ENCODE results near the gene LRP11.
"Not testable (repeated sequence)": the region's sequence is repeated elsewhere in the genome, so short reads cannot be mapped to it uniquely, and the experiment has no call there.

Gene LRP11

DNA sequence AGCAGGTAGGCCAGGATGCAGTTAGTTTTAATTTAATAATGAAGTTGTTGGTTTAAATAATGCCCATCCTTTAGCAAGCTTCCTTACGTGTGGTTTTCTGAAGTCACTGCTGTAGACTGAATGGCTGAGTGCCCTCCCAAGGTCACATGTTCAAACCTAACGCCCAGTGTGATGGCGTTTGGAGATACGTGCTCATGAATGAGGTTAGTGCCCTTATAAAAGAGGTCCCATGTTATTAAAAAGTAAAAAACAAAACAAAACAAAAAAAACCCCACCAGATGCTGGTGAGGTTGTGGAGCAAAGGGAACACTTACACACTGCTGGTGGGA lies 16.3 kb downstream of the LRP11 start:
- TF ChIP-seq, protein P1, sequence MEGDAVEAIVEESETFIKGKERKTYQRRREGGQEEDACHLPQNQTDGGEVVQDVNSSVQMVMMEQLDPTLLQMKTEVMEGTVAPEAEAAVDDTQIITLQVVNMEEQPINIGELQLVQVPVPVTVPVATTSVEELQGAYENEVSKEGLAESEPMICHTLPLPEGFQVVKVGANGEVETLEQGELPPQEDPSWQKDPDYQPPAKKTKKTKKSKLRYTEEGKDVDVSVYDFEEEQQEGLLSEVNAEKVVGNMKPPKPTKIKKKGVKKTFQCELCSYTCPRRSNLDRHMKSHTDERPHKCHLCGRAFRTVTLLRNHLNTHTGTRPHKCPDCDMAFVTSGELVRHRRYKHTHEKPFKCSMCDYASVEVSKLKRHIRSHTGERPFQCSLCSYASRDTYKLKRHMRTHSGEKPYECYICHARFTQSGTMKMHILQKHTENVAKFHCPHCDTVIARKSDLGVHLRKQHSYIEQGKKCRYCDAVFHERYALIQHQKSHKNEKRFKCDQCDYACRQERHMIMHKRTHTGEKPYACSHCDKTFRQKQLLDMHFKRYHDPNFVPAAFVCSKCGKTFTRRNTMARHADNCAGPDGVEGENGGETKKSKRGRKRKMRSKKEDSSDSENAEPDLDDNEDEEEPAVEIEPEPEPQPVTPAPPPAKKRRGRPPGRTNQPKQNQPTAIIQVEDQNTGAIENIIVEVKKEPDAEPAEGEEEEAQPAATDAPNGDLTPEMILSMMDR (IDR thresholded peaks at IDR 0.05; ENCODE audit: extremely low read depth, insufficient read depth, missing control alignments) = no peak
- DNase-seq (ENCODE audit: low spot score) = no peak
- in situ Hi-C loops (cut with MboI; ENCODE audit: low pct_unique_long_range_greater_than_20kb, low sequenced_read_pairs, unreplicated experiment) = no loop called here

DNA sequence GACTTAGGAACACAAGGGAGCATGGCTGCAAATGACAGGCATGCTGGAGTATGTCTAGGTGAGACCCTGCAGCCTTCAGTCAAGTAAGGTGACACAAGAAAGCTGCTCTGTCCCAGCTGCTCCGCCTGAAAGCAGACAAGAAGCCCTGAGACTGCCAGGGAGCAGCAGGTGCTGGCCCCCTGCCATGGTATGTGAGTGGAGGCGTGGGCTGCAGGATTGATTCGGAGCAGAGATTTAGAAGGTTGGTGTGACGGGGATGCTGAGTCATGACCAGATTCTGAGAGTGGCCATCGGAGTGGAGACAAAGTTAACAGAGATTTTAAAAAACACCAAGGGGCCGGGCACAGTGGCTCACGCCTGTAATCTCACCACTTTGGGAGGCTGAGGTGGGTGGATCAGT lies 17.8 kb downstream of the LRP11 start:
- in situ Hi-C loops (cut with MboI; ENCODE audit: low pct_unique_long_range_greater_than_20kb, low sequenced_read_pairs, unreplicated experiment) = no loop called here
- DNase-seq (ENCODE audit: low spot score) = no peak
- TF ChIP-seq, protein P1 (IDR thresholded peaks at IDR 0.05; ENCODE audit: extremely low read depth, insufficient read depth, missing control alignments) = no peak

DNA sequence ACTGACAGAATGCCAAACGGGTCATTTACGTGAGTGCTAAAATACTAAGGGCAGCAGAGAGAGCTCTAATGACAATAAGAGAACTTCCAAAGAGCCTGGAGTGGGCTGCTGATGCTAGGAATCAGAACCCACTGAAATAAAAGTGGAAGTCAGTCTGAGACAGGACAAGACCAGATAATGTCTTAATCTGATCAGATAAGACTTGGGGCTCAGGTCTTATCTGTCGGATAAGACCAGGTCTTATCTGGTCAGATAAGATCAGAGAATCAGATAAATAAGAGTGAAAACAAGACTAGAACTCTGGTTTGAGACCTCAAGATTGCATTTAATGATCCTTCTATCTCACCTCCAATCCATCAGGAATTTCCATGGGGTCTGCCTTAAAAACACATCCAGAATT lies 18.6 kb downstream of the LRP11 start:
- DNase-seq (ENCODE audit: low spot score) = no peak
- TF ChIP-seq, protein P1 (IDR thresholded peaks at IDR 0.05; ENCODE audit: extremely low read depth, insufficient read depth, missing control alignments) = no peak
- in situ Hi-C loops (cut with MboI; ENCODE audit: low pct_unique_long_range_greater_than_20kb, low sequenced_read_pairs, unreplicated experiment) = no loop called here

DNA sequence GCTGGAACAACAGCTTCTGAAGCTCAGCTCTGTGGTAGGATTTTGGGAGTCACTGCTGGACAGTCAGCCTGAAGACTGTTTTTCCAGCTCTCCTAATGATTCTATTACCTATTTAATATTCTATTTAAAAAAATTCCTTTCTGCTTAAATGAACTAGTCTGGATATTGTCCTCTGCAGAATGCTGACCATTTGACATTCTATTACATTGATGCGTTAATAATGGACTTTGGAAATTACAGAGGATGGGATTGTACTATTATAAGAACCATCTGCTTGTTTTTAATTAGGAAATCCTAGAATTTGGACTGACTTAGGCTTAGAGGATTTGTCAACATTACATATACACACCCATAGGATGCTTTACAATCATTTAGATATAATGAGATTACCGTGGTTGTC lies 19.7 kb downstream of the LRP11 start:
- TF ChIP-seq, protein P1 (IDR thresholded peaks at IDR 0.05; ENCODE audit: extremely low read depth, insufficient read depth, missing control alignments) = no peak
- in situ Hi-C loops (cut with MboI; ENCODE audit: low pct_unique_long_range_greater_than_20kb, low sequenced_read_pairs, unreplicated experiment) = no loop called here
- DNase-seq (ENCODE audit: low spot score) = no peak

DNA sequence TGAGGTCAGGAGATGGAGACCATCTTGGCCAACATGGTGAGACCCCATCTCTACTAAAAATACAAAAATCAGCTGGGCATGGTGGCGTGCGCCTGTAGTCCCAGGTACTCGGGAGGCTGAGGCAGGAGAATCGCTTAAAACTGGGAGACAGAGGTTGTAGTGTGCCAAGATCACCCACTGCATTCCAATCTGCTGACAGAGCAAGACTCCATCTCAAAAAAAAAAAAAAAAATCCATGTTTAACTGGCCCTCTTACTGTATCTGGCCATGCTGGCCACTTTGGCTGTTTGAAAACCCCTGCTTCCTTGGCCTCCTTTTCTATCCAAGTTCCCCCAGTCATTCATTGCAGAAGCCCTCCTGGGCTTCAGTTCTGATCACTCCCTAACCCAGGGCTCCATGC lies 20.1 kb downstream of the LRP11 start:
- DNase-seq (ENCODE audit: low spot score); in situ Hi-C loops (cut with MboI; ENCODE audit: low pct_unique_long_range_greater_than_20kb, low sequenced_read_pairs, unreplicated experiment): not testable (repeated sequence)

DNA sequence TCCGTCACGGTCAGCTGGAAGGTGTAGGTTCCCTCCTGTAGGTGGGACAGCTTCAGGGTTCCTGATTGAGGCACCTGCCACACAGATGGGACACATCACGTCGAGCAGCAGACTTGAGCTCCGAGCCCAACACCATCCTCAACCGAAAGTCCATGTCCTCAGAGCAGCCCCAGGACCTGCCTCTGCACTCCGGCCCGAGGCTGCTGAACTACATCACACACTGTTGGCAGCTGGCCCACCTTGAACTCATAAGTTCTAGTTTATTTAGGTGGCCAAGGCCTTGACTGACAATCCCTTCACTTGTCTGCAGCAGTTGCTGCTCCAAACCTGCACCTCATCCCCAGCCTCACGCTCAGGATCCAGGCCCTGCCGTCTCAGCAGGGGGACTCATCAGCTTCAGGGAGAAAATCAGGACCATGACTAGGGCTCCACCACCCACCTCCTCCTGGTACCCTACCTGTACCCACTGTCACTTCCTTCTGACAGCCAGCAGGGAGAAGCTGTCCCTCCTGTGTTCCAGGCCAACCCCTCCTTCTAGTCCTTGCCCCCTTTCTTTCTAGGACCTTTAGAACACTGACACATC lies 21.0 kb downstream of the LRP11 start:
- no peak for DNase-seq (ENCODE audit: low spot score)
- in situ Hi-C loops (cut with MboI; ENCODE audit: low pct_unique_long_range_greater_than_20kb, low sequenced_read_pairs, unreplicated experiment) = no loop called here
- TF ChIP-seq, protein P1 (IDR thresholded peaks at IDR 0.05; ENCODE audit: extremely low read depth, insufficient read depth, missing control alignments) = no peak

DNA sequence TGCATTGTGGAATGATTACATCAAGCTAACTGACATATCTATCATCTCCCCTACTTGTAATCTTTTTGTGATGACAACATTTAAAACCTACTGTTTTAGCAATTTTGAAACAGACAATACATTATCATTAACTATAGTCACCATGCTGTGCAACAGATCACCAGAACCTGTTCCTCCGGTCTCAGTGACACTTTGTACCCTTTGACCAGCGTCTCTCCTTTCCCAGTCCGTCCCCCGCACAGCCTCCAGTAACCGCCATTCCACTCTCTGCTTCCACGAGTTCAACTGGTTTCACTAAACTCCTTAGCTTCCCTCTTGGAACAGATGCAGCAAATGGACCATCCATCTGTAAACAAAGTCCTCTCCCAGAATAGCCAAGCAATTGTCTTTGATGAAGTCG lies 21.8 kb downstream of the LRP11 start:
- TF ChIP-seq, protein P1 (IDR thresholded peaks at IDR 0.05; ENCODE audit: extremely low read depth, insufficient read depth, missing control alignments) = no peak
- in situ Hi-C loops (cut with MboI; ENCODE audit: low pct_unique_long_range_greater_than_20kb, low sequenced_read_pairs, unreplicated experiment) = no loop called here

More for the DNA sequence above, 21.8 kb downstream of the LRP11 start:
- DNase-seq (ENCODE audit: low spot score) = no peak

Data from GM13977 (cell line).